HG02571 (cell line): ENCODE results near the gene LIPN.
"Not testable (repeated sequence)": the region's sequence is repeated elsewhere in the genome, so short reads cannot be mapped to it uniquely, and the experiment has no call there.

ENCODE experiments used
- ATAC-seq: cut with Tn5 transposase; IDR thresholded peaks from one replicate; pipeline ENCODE4 v1.9.1; 2021; ENCODE audit warnings: mild to moderate bottlenecking, moderate library complexity; ENCODE audit not compliant: unreplicated experiment

The LIPN gene

GRCh38 chr10:88759366-88760101, at the start of gene LIPN:
Gene LIPN, plus strand, starts transcription at chr10:88760020. Its CDS starts 1,386 bp downstream, at chr10:88761406.
- no peak for ATAC-seq

GRCh38 chr10:88715517-88715916, 44.3 kb upstream of the LIPN start:
- no peak for ATAC-seq

GRCh38 chr10:88721392-88721791, 38.4 kb upstream of the LIPN start:
- ATAC-seq: no peak

GRCh38 chr10:88725798-88726197, 34.0 kb upstream of the LIPN start:
- no peak for ATAC-seq

GRCh38 chr10:88728107-88728763, 31.6 kb upstream of the LIPN start:
- ATAC-seq: no peak

GRCh38 chr10:88730864-88731263, 29.0 kb upstream of the LIPN start:
- ATAC-seq: no peak

- ATAC-seq: no peak
Observed at GRCh38 chr10:88731296-88731695, 28.5 kb upstream of the LIPN start.

GRCh38 chr10:88733215-88733614, 26.6 kb upstream of the LIPN start:
- ATAC-seq: no peak

GRCh38 chr10:88735661-88736060, 24.2 kb upstream of the LIPN start:
- ATAC-seq: no peak

GRCh38 chr10:88741921-88742320, 17.9 kb upstream of the LIPN start:
- not testable (repeated sequence) for ATAC-seq

- ATAC-seq: no peak
Observed at GRCh38 chr10:88742448-88742847, 17.4 kb upstream of the LIPN start.

- no peak for ATAC-seq
Observed at GRCh38 chr10:88744002-88744401, 15.8 kb upstream of the LIPN start.

- ATAC-seq: no peak
Observed at GRCh38 chr10:88745633-88746032, 14.2 kb upstream of the LIPN start.

GRCh38 chr10:88754287-88754686, 5.5 kb upstream of the LIPN start:
- no peak for ATAC-seq

- ATAC-seq: no peak
Observed at GRCh38 chr10:88755753-88756152, 4.1 kb upstream of the LIPN start.

GRCh38 chr10:88756660-88757059, 3.2 kb upstream of the LIPN start:
- ATAC-seq: no peak

GRCh38 chr10:88762906-88763305, 3.1 kb downstream of the LIPN start:
- no peak for ATAC-seq

- ATAC-seq: no peak
Observed at GRCh38 chr10:88763441-88763840, 3.6 kb downstream of the LIPN start.

GRCh38 chr10:88764110-88764509, 4.3 kb downstream of the LIPN start:
- no peak for ATAC-seq

GRCh38 chr10:88765816-88766215, 6.0 kb downstream of the LIPN start:
- ATAC-seq: no peak

- ATAC-seq: no peak
Observed at GRCh38 chr10:88769384-88769783, 9.6 kb downstream of the LIPN start.

GRCh38 chr10:88781206-88781605, 21.4 kb downstream of the LIPN start:
- ATAC-seq: no peak

- ATAC-seq: no peak
Observed at GRCh38 chr10:88782222-88782621, 22.4 kb downstream of the LIPN start.
